ENCODE data around the gene GNLY.

The GNLY gene

GRCh38 chr2:85730686-85731230 is 36.6 kb downstream of the GNLY start:
- DNase-seq = no peak

GRCh38 chr2:85731606-85732005 is 37.4 kb downstream of the GNLY start:
- DNase-seq = no peak

- DNase-seq = no peak
These were observed 38.4 kb downstream of the GNLY start for GRCh38 chr2:85732467-85733120.

- DNase-seq = no peak
These were observed 39.2 kb downstream of the GNLY start for GRCh38 chr2:85733121-85733960.

GRCh38 chr2:85734015-85734414 is 39.9 kb downstream of the GNLY start:
- DNase-seq = no peak

- DNase-seq = no peak
These were observed 40.9 kb downstream of the GNLY start for GRCh38 chr2:85734942-85735608.

GRCh38 chr2:85735691-85736090 is 41.5 kb downstream of the GNLY start:
- DNase-seq = no peak

GRCh38 chr2:85736456-85737355 is 42.5 kb downstream of the GNLY start:
- DNase-seq = no peak

GRCh38 chr2:85737481-85737880 is 43.3 kb downstream of the GNLY start:
- no peak for DNase-seq

GRCh38 chr2:85737961-85738360 is 43.8 kb downstream of the GNLY start:
- DNase-seq = no peak

- no peak for DNase-seq
These were observed 46.0 kb downstream of the GNLY start for GRCh38 chr2:85740193-85740592.

GRCh38 chr2:85741211-85741832 is 47.2 kb downstream of the GNLY start:
- no peak for DNase-seq

- no peak for DNase-seq
These were observed 47.8 kb downstream of the GNLY start for GRCh38 chr2:85741833-85742455.

- DNase-seq = no peak
These were observed 49.3 kb downstream of the GNLY start for GRCh38 chr2:85743304-85743978.

GRCh38 chr2:85744055-85744454 is 49.9 kb downstream of the GNLY start:
- no peak for DNase-seq

- DNase-seq = no peak
These were observed 50.8 kb downstream of the GNLY start for GRCh38 chr2:85744741-85745601.

GRCh38 chr2:85745619-85746018 is 51.5 kb downstream of the GNLY start:
- no peak for DNase-seq

- no peak for DNase-seq
These were observed 52.3 kb downstream of the GNLY start for GRCh38 chr2:85746321-85747004.

- no peak for DNase-seq
These were observed 53.3 kb downstream of the GNLY start for GRCh38 chr2:85747441-85747840.
